Thyroid gland (tissue), 4 donors: Measurements from ENCODE around the gene SIGLEC1. TPM values are rescaled to one million over a fixed set of nuclear protein-coding genes. Genes with fewer than 3 reads are reported as not detected.

Source experiments
- DNase-seq, 2 donors: peaks; one replicate each; pipeline ENCODE4 v3.0.0-alpha.2; 2019
- H3K27ac ChIP-seq, 3 donors: fragments of 200-600 bp; sonication (generic); 1 replicate in 2 of 3; 2 replicates in 1 of 3; pipeline ENCODE4 v1.5.1; 2016 to 2019; ENCODE audit warnings: mild to moderate bottlenecking in 1 of 3, moderate library complexity in 1 of 3
- H3K27me3 ChIP-seq: fragments of 200-600 bp; sonication (generic); one replicate; pipeline ENCODE4 v1.5.1; 2019
- H3K36me3 ChIP-seq, 2 donors: fragments of 200-600 bp; sonication (generic); one replicate each; pipeline ENCODE4 v1.5.1; 2016 to 2019
- H3K4me1 ChIP-seq, 2 donors: fragments of 200-600 bp; sonication (generic); one replicate each; pipeline ENCODE4 v1.5.1; 2017 to 2019
- H3K4me3 ChIP-seq, 3 donors: fragments of 200-600 bp; sonication (generic); replicated peaks in 1 of 3; 1 replicate in 2 of 3; 2 replicates in 1 of 3; pipeline ENCODE4 v1.5.1; 2016; ENCODE audit warnings: mild to moderate bottlenecking in 1 of 3
- H3K9me3 ChIP-seq: fragments of 200-600 bp; sonication (generic); one replicate; pipeline ENCODE4 v1.5.1; 2017
- CTCF ChIP-seq, 6 experiments: fragments of 200-600 bp in 3 of 6; fragments of 450-650 bp in 3 of 6; sonication (generic) in 3 of 6; IDR thresholded peaks; one replicate each; pipeline ENCODE4 v1.5.1; 2016 to 2019; ENCODE audit warnings: antibody characterized with exemption in 6 of 6, mild to moderate bottlenecking in 2 of 6, inconsistent platforms in 1 of 6, moderate library complexity in 1 of 6
- POLR2A ChIP-seq, 2 donors: fragments of 450-650 bp; IDR thresholded peaks; one replicate each; pipeline ENCODE4 v1.6.1; 2017; ENCODE audit warnings: antibody characterized with exemption in 2 of 2, mild to moderate bottlenecking in 2 of 2, moderate library complexity in 1 of 2
- WGBS, 2 donors: methylation state at CpG; one replicate each; pipeline ENCODE4 v1.1.5; 2017; 5-methylcytosine and 5-hydroxymethylcytosine counted together
- intact Hi-C: fragments of 100-400 bp; cut with DNase I; formaldehyde crosslinking; loops from one replicate; pipeline ENCODE4 v1.15.1; 2023
- total RNA-seq, 4 donors: library from RNA; depleted of rRNA; stranded (reverse); fragments of >200 nt; gene quantifications; one replicate each; pipeline ENCODE4 v1.2.3, GENCODE V29; 2016

SIGLEC1 gene
- total RNA-seq, 4 donors from 2014 or later = 2.6 to 9.1 (median 5.0) TPM

DNA sequence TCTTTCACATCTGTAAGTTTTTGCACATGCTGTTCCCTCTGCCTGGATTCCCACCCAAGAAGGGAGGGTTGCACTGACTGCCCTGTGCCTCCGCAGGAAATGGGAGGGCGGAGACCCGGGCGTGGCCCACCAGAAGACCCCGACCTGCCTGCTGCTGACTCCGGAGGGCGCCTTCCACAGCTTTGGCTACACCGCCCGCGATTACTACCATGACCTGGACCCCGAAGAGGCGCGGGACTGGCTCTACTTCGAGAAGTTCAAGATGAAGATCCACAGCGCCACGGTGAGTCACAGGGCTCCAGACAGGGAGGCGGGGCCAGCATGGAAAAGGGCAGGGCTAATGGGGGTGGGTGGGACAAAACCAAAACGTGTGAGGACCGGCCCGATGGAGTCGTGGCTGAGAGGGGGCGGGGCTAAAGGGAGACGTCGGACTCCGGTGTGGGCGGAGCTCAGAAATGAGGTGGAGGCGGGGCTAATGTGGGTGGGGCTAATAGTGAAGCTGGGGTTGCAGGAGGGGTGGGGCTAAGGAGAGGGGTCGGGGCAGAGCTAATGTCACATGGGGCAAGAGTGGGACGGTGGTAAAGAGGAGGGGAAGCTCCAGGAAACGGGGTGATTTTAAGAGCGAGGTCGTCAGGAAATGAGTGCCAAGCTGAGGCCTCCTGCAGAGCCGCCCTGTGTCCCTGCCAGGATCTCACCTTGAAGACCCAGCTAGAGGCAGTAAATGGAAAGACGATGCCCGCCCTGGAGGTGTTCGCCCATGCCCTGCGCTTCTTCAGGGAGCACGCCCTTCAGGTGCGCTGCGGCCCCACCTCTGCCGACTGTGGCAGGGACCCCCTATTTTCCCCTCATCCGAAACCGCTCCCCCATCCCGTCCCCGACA is 32.6 kb upstream of the SIGLEC1 start:
- no peaks in the 10 kb centered on the region for H3K36me3 ChIP-seq
- H3K4me3 ChIP-seq = no peak overlapping the region
- peak; percentile 65 to 67 for DNase-seq
- 29 to 35% methylated on average over 44 of the region's 45 CpGs for WGBS, 2 donors
- no peak for TF ChIP-seq CTCF (IDR thresholded peaks at IDR 0.05)
- TF ChIP-seq POLR2A (IDR thresholded peaks at IDR 0.05) = no peak
- no peaks in the 10 kb centered on the region for H3K27me3 ChIP-seq
- H3K9me3 ChIP-seq = no peaks in the 10 kb centered on the region
- H3K4me1 ChIP-seq = peaks cover 9 to 21% of the 10 kb centered on the region in 2 donors
- intact Hi-C loops = no loop called here
- no peak overlapping the region for H3K27ac ChIP-seq

- H3K9me3 ChIP-seq = no peaks in the 10 kb centered on the region
- no peak overlapping the region for H3K4me3 ChIP-seq
- no peak overlapping the region for H3K27ac ChIP-seq
- no peaks in the 10 kb centered on the region for H3K36me3 ChIP-seq
- H3K4me1 ChIP-seq = peaks cover 3 to 19% of the 10 kb centered on the region in 2 donors
- 87 to 92% methylated on average over 1 of the region's 1 CpG for WGBS, 2 donors
- no peak for DNase-seq
- TF ChIP-seq CTCF (IDR thresholded peaks at IDR 0.05) (no peak), POLR2A (IDR thresholded peaks at IDR 0.05) (no peak)
- intact Hi-C loops = no loop called here
- no peaks in the 10 kb centered on the region for H3K27me3 ChIP-seq
Measured at GRCh38 chr20:3744037-3744436, 31.6 kb upstream of the SIGLEC1 start.

DNA sequence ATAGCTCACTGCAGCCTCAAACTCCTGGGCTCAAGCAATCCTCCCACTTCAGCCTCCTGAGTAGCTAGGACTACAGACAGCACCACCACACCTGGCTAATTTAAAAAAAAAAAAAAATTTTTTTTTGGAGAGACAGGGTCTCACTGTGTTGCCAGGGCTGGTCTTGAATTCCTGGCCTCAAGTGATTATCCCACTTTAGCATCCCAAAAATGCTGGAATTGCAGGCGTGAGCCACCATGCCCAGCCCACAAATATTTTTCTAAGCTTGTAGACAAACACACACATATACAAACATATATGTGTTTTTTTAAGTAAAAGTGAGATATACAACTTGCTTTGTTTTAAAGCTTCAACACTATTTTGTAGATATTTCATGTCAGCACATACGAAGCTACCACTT is 30.9 kb upstream of the SIGLEC1 start:
- Histone ChIP-seq H3K36me3 (no peaks in the 10 kb centered on the region), H3K9me3 (no peaks in the 10 kb centered on the region), H3K4me3 (no peak overlapping the region), H3K27ac (no peak overlapping the region), H3K27me3 (no peaks in the 10 kb centered on the region), H3K4me1 (peaks cover 3 to 19% of the 10 kb centered on the region in 2 donors)
- DNase-seq = no peak
- TF ChIP-seq POLR2A (IDR thresholded peaks at IDR 0.05) (no peak), CTCF (IDR thresholded peaks at IDR 0.05) (no peak)
- WGBS, 2 donors = 92 to 96% methylated on average over 2 of the region's 2 CpGs
- intact Hi-C loops = no loop called here

DNA sequence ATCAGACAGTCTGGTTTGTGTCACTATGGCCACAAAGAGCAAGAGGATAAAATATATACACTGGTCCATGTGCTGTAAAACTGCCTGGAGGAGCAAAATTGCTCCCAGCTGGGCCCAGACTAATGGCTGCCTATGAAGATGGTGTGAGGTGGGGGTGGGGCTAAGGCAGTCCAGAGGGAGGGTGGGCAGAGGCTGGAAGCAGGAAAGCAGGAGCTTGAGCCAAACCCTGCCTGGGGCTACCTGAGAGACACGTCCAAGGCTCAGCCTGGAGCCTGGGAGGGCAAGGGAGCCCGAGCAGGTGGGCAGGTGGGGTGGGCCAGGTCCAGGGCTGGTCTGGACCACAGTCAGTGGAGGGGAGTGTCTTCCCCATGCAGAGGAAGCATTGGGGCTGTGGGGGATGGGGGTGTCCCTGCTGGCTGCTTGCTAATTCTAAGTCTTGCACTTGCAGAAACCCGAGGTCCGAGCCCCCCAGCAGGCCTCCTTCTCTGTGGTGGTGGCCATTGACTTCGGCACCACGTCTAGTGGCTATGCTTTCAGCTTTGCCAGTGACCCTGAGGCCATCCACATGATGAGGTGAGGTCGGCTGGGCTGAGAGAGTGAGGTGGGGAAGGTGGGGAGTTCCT is 29.5 kb upstream of the SIGLEC1 start:
- H3K27me3 ChIP-seq = no peaks in the 10 kb centered on the region
- TF ChIP-seq POLR2A (IDR thresholded peaks at IDR 0.05) = no peak
- no peak for TF ChIP-seq CTCF (IDR thresholded peaks at IDR 0.05)
- no peaks in the 10 kb centered on the region for H3K36me3 ChIP-seq

More for the DNA sequence above, 29.5 kb upstream of the SIGLEC1 start:
- H3K9me3 ChIP-seq = no peaks in the 10 kb centered on the region
- no peak for DNase-seq
- intact Hi-C loops = no loop called here
- WGBS, 2 donors = 56 to 92% methylated on average over 2 to 7 of the region's 7 CpGs
- no peak overlapping the region for H3K27ac ChIP-seq
- H3K4me1 ChIP-seq = peaks cover 3 to 24% of the 10 kb centered on the region in 2 donors
- H3K4me3 ChIP-seq = no peak overlapping the region
